NK-92 (cell line): ENCODE results near the gene CEL.
"Not testable (repeated sequence)": the region's sequence is repeated elsewhere in the genome, so short reads cannot be mapped to it uniquely, and the experiment has no call there.

ENCODE experiments used
- DNase-seq: peaks from one replicate; lab custom pipeline; 2025; ENCODE audit not compliant: unreplicated experiment; lab: John Stamatoyannopoulos, UW

CEL gene

DNA sequence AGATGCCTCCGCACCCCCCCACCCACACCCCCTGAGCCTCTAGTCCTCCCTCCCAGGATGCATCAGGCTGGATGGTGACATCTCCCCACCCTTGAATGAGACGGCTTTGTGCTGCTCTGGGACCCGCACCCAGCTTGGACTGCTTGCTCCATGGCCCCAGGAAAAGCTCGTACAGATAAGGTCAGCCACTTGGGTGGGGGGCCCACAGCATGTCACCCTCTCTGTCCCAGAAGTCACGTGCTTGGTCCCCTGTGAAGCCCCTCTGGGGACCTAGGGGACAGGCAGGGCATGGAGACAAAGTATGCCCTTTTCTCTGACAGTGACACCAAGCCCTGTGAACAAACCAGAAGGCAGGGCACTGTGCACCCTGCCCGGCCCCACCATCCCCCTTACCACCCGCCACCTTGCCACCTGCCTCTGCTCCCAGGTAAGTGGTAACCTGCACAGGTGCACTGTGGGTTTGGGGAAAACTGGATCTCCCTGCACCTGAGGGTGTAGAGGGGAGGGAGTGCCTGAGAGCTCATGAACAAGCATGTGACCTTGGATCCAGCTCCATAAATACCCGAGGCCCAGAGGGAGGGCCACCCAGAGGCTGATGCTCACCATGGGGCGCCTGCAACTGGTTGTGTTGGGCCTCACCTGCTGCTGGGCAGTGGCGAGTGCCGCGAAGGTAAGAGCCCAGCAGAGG, 20.3 kb downstream of the CEL start:
- DNase-seq = not testable (repeated sequence)

DNA sequence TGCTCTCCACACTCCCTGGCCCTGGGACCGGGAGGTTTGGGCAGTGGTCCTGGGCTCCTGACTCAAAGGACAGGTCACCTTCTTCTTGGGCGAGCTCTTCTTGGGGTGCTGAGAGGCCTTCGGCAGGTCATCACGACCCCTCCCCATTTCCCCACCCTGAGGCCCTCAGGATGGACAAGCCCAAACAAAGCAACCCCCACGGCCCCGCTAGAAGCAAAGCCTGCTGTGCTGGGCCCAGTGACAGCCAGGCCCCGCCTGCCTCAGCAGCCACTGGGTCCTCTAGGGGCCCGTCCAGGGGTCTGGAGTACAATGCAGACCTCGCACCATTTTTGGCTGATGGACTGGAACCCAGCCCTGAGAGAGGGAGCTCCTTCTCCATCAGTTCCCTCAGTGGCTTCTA, 21.9 kb downstream of the CEL start:
- DNase-seq = not testable (repeated sequence)

DNA sequence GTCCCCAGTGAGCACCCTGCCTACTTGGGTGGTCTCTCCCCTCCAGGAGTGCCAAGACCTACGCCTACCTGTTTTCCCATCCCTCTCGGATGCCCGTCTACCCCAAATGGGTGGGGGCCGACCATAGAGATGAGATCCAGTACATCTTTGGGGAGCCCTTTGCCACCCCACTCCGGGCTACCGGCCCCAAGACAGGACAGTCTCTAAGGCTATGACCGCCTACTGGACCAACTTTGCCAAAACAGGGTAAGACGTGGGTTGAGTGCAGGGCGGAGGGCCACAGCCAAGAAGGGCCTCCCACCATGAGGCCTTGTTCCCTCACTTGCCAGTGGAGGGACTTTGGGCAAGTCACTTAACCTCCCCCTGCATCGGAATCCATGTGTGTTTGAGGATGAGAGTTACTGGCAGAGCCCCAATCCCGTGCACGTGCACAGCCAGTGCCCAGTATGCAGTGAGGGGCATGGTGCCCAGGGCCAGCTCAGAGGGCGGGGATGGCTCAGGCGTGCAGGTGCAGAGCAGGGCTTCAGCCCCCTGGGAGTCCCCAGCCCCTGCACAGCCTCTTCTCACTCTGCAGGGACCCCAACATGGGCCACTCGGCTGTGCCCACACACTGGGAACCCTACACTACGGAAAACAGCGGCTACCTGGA, 24.6 kb downstream of the CEL start:
- DNase-seq = not testable (repeated sequence)

DNA sequence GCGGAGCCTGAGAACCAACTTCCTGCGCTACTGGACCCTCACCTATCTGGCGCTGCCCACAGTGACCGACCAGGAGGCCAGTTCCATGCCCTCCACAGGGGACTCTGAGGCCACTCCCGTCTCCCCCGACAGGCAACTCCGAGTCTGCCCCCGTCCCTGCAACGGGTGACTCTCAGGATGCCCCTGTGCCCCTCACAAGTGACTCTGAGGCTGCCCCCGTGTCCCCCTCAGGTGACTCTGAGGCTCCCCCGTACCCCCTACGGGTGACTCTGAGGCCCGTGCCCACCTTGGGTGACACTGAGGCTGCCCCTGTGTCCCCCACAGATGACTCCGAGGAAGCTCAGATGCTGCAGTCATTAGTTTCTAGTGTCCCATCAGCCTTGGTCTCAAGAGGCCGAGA, 25.1 kb downstream of the CEL start:
- DNase-seq = no peak

DNA sequence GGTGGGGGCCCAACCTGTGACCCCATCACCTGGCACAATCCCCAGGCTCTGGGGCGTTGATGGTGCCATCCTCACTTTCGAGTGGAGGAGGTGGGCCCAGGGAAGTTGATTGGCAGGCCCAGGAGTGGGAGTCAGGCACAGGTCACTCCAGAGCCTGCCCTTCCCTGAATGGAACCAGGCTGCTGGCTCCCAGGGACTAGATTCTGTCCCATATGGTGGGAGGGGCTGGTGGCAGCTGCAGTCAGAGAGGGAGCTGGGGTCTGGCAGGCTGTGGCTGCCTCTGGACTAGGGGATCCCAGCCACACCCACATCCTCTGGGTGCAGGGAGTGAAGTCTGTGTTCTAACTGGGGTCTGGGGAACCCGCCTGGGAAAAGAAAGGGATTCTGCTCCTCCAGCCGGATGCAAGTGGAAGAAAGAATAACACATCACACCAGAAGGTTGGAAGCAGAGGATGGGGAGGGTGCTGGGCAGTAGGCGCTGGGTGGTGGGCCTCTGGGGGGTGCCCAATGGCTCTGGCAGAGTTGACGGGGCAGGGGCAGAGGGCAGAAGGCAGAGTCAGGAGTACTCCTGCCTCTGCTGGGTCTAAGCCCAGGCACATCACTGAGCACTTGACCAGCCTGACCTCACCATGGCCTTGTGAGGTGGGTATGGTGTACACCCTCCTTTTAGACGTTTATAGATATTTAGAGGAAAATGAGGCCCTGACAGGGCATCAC, 25.8 kb downstream of the CEL start:
- no peak for DNase-seq

DNA sequence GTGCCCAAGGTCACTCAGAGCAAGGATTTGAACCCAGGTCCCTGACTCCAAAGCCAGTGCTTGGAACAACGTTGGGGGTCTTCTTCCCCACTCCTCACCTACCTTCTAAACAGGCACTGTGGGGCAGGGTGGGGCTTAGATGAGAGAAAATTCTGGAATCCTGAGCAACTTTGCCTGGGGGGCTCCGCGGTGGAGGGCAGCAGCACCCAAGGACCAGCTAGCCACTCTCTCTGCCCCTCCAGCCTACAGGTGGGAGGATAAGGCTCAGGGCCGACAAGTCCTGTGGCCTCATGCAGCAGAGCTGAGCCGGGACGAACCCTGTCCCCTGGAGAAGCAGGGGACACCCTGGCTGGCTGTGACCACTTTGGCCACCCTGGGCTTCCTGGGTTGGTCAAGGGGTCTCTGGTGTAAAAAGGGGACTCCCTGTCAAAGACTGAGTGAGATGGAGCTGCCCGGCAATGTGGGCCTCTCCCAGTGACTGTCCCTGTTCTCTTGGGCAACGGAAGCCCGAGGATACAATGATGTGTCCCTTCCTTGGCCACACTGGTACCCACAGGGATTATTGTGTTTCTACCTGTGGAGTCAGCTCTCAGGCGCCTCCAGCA, 26.5 kb downstream of the CEL start:
- no peak for DNase-seq

DNA sequence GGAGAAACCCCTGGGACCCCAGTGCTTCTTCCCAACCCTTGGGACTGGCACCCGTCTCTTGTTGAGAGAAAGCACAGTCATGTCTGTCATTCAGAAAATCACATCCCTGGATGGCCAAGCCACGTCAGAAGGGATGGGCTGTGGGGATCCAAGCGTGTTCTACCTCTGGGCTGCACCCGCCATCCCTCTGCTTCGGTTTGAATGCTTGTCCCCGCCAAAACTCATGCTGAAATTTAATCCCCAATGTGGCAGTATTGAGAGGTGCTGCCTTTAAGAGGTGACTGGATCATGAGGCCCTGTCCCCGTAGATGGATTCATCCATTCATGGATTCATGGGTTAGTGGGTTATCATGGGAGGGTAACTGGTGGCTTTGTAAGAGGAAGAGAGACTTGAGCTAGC, 27.0 kb downstream of the CEL start:
- no peak for DNase-seq

DNA sequence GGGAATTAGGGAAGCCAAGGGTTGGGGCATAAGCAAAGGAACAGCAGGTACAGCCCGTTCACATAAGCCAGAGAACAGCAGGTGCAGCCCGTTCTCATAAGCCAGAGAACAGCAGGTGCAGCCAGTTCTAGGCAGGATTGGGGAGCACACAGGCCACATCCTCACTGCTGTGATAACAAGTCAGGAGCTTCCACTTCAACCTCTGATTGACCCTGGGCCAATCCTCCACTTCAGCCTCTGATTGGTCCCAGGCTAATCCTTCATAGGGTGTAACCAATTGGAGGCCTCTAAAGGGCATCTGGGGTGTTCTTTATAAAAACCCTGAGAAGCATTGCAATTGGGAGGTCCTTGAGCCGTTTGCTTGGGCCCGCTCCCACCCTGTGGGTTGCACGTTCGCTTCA, 27.5 kb downstream of the CEL start:
- no peak for DNase-seq

DNA sequence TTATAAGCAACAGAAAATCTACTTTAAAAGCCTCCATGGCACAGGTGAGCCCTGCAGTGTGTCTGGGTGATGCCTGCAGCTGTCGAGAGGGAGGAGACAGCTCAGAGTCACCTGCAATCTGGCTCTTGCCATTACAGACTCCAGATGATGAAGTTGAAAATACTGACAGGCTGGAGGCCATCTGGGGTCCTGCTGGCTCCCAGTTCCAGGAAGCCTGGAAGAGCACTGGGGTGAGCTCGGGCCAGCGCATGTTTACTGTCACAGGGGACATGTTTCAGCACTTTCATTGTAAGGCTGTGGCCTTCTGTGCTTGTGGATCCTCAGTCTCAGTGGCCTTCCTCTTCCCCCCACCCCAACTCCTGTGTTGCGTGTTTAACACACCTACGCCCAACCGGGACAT, 28.4 kb downstream of the CEL start:
- DNase-seq = no peak

DNA sequence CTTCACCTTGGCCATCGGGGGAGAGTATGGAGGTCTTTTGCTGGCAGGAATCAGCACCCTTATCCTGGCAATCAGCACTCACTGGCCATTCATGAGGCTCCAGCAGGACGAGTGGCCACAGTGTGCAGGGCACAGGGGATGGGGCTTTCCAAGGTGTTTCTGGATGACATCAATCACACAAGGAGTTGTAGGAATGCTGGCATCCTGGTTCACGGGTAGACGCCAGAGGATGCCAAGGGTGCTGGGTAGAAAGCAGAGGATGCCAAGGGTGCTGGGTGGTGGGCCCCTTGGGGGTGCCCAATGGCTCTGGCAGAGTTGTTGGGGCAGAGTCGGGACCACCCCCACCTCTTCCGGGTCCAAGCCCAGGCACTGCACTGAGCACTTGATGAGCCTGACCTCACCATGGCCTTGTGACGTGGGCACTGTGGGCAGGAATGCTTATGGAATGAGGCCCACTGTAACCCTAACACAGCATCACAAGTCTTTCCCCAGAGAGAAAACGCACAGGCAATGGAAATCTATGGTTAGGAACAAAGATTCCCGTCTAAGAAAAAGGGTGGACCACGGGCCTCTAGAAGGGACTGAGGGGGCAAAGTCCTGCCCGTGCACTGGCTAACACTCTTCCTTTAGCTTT, 29.1 kb downstream of the CEL start:
- no peak for DNase-seq

DNA sequence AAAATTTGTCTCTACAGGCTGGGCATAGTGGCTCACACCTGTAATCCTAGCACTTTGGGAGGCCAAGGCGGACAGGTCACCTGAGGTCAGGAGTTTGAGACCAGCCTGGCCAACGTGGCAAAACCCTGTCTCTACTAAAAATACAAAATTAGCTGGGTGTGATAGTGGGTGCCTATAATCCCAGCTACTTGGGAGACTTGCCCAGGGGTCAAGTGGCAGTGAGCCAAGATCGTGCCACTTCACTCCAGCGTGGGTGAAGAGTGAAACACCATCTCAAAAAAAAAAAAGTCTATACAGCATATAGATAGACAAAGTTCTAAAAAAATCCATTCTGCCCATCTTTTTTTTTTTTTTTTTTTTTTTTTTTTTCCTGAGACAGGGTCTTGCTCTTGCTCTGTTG, 32.6 kb downstream of the CEL start:
- not testable (repeated sequence) for DNase-seq

DNA sequence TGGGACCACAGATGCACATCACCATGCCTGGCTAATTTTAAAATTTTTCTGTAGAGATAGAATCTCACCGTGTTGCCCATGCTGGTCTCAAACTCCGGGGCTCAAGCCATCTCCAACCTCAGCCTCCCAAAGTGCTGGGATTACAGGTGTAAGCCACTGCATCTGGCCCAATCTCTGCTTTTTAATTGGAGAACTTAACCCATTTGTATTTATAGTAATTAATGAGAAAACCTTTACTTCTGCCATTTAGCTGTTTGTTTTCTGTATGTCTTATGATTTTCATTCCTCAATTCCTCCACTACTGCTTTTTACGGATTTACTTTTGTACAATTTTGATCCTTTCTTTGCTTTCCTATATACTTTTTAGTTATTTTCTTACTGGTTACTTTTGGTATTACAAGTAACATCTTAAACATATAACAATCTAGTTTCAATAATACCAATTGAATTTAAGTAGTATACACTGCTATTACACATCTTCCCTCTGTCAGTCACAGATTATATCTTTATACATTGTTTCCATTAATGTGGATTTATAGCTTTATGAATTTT, 33.1 kb downstream of the CEL start:
- no peak for DNase-seq

DNA sequence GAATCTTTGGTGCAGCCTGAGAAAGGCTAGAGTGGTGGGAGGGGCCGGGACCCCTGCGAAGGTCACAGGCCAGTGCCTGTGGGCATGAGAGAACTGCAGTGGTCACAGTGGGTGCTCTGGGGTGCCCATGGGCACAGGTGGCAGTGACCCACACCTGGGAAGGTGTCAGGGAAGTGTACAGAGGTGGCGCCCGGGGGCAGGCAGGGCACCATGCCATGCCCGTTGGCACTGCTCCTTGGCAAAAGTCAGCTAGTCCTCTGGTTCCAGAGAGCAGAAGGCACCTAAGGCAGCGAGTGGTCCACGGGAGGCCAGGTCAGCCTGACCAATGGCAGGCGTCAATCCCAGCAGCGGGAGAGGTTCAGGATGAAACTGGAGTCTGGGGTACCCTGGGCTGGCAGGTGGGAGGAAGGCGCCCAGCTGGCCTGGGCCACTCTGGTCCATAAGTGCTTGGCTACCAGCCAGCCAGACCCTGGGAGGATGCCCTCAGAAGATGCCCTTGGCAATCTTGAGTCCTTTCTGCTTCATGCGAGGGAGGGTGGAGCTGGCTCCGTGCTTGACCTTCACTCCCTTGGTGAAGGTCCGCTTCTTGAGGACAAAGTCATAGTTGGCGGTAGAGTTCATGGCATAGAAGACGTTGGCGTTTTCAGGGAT, 36.4 kb downstream of the CEL start:
- no peak for DNase-seq

DNA sequence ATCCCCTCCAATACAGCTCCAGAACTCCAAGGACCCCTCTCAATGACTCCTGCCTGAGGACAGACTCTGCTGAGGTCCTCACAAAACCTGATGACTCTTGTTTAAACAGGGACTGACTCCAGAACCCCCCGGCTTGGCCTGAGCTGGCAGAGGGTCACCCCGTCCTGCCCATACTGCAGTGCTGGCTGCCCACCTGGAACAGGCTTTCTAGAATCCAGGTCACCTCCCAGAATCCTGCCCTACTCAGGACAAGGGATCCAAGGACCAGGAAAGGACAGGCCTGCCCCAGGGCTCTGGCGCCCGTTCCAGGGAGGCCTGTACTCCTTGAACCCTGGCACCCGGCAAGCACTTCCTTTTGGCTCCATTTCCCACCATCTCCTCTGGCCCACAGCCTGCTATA, 37.1 kb downstream of the CEL start:
- DNase-seq = no peak

DNA sequence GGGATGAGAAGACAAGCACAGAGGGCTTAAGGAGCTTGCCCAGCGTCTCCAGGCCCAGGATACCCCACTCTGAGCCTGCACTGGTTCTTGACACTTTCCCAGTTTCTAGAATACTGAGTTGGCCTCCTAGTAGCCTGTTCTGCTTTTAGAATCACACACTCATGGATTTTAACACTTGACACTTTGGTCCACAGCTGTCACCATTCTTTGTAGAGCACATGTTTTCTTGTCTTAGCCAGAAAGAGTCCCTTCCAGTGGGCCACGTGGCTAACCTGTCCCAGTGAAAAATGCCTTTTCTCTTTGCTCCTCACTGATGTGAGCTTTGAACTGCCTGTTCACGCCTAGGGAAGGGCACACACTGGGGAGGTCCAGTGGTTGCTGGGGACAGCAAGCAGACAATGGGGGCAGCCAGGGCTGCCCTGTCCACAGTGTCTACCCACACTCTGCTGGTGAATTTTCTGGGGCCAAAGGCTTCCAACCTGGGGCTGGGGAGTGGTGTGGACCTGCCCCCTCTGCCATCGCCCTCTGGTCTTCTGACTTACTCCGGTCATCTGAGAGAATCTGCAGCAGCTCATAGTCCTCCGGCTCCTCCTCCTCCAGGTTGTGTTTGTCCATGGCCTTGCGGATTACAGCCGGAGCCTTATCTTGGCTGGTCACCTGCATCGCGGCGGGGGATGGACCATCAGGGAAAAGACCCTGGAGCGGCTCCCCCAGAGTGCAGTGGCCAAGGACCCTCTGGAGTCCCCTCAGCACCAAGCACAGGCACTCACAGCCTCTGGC, 38.1 kb downstream of the CEL start:
- DNase-seq = no peak

DNA sequence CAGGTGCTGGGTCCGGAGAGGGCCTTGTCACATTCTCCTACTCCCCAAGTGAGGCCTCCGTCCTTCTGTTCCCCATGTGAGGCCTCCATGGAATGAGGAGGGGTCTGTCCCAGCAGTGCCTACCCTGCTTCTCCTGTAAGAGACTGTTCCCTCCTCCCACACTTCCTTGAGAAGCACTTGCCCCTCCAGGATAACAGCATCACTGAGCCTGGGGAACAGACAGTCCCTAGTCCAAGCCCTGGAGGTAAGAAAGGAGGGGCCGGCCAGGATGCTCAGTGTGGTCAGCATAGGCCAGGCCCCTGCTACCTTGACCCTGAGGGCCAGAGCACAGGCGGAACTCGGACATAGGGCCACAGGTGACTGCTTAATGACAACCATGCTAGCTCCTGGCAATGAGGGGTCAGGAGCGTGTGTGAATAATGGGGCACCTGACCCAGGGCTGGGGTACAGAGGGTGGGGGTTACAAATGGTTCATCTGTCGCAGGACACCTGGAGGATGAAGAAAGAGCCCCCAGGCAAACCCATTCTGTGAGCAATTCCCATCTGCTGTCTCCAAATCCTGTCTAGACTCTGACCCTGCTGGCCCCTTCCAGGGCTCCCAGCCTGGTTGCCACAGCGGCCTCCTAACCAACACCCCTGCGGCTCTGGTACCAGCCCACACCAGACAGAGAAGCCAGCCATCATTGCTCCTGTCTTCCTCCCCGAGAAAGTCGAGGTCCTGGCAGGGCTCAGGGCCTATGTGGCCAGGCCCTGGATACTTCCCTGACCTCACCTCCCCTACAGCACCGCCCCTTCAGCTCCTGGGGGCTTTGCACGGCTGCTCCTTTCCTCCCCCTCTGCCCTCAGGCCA, 39.0 kb downstream of the CEL start:
- no peak for DNase-seq

DNA sequence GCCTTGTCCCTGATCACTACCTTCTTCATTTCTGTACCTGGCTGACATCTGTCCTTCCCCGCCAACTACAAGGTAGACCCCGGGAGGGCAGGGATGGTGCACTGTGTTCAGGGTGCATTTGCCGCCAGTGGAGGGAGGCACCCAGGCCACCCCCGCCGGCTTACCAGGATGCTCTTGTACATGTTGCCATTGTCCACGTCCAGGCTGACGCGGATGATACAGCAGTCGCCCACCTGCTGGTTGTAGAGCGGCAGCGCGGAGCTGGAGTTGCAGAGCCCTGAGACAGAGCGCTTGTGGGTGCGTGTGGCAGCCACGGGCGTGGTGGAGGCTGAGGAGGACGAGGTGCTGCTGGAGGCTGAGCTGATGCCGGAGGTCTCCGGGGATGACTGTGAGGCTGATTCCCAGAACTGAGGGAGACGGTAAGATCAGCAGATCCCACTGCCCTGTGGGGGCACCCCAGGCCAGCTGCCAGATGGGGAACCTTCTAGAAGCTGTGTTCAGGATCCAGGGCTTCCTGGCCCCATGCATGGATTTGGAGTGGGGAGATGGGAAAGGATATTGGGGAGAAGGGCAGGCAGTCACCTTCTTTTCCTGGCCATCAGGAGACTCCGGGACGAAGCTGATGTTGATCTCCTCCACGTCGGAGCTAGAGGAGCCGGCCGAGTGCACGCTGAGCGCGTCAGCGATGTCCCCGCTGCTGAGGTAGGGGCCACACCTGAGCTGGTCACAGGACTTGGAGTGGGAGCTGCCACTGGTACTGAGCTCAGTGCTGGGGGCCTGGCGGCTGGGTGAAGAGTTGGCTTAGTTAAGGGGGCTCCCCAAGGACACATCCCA, 39.8 kb downstream of the CEL start:
- no peak for DNase-seq
